22Rv1 (cell line): ENCODE data around the gene SLIT1.

Experiments used
- H3K27ac ChIP-seq: fragments of 450-650 bp; 2 replicates; pipeline ENCODE4 v1.5.1; 2017
- CTCF ChIP-seq: fragments of 450-650 bp; IDR thresholded peaks from 2 replicates; pipeline ENCODE4 v1.5.1; 2017; ENCODE audit warnings: mild to moderate bottlenecking
- ZFX ChIP-seq: fragments of 450-650 bp; IDR thresholded peaks from 2 replicates; pipeline ENCODE4 v1.6.1; 2017; ENCODE audit warnings: antibody characterized with exemption, borderline replicate concordance

Gene SLIT1

GRCh38 chr10:97140902-97141745 is 44.6 kb downstream of the SLIT1 start:
- TF ChIP-seq ZFX (no peak), CTCF (no peak)
- no peak overlapping the region for H3K27ac ChIP-seq

GRCh38 chr10:97140049-97140846 is 45.5 kb downstream of the SLIT1 start:
- TF ChIP-seq CTCF (no peak), ZFX (no peak)
- H3K27ac ChIP-seq: no peak overlapping the region

GRCh38 chr10:97139651-97140048 is 46.1 kb downstream of the SLIT1 start:
- H3K27ac ChIP-seq: no peak overlapping the region
- TF ChIP-seq CTCF (no peak), ZFX (no peak)

GRCh38 chr10:97138846-97139245 is 46.9 kb downstream of the SLIT1 start:
- H3K27ac ChIP-seq: no peak overlapping the region
- no peak for TF ChIP-seq CTCF
- no peak for TF ChIP-seq ZFX

GRCh38 chr10:97138174-97138573 is 47.6 kb downstream of the SLIT1 start:
- H3K27ac ChIP-seq: no peak overlapping the region
- TF ChIP-seq ZFX: no peak
- TF ChIP-seq CTCF: peak; percentile 76

GRCh38 chr10:97136756-97137155 is 49.0 kb downstream of the SLIT1 start:
- no peak for TF ChIP-seq CTCF
- TF ChIP-seq ZFX: no peak
- no peak overlapping the region for H3K27ac ChIP-seq

- H3K27ac ChIP-seq: no peak overlapping the region
- TF ChIP-seq CTCF (no peak), ZFX (no peak)
Measured at GRCh38 chr10:97135464-97135863, 50.3 kb downstream of the SLIT1 start.
